Right renal cortex interstitium (tissue), 3 donors: Measurements from ENCODE around the gene FYN. TPM values are rescaled to one million over a fixed set of nuclear protein-coding genes. Genes with fewer than 3 reads are reported as not detected.
"Not testable (repeated sequence)": the region's sequence is repeated elsewhere in the genome, so short reads cannot be mapped to it uniquely, and the experiment has no call there.

Source experiments
- DNase-seq, 3 donors: peaks; one replicate each; pipeline ENCODE4 v3.0.0-alpha.2; 2013; ENCODE audit warnings: low read depth in 3 of 3, low spot score in 2 of 3
- polyA plus RNA-seq, 3 donors: library from polyadenylated mRNA; unstranded; fragments of 120-200 nt; gene quantifications; one replicate each; pipeline ENCODE4 v1.2.1, GENCODE V29; 2013; ENCODE audit not compliant: insufficient read length in 3 of 3

Gene FYN
- polyA plus RNA-seq, 3 donors = 162 to 190 (median 187) TPM

- DNase-seq = no peak
Measured at GRCh38 chr6:111795558-111795957, 77.7 kb downstream of the FYN start.

- no peak for DNase-seq
Measured at GRCh38 chr6:111794727-111795452, 78.4 kb downstream of the FYN start.

GRCh38 chr6:111794300-111794699 lies 79.0 kb downstream of the FYN start:
- DNase-seq = no peak

GRCh38 chr6:111793711-111794111 lies 79.5 kb downstream of the FYN start:
- DNase-seq = no peak

- DNase-seq = no peak
Measured at GRCh38 chr6:111792914-111793700, 80.1 kb downstream of the FYN start.

GRCh38 chr6:111792241-111792640 lies 81.0 kb downstream of the FYN start:
- DNase-seq = no peak

GRCh38 chr6:111791415-111791814 lies 81.8 kb downstream of the FYN start:
- DNase-seq = no peak

GRCh38 chr6:111789598-111789997 lies 83.7 kb downstream of the FYN start:
- DNase-seq = no peak

GRCh38 chr6:111788379-111789276 lies 84.6 kb downstream of the FYN start:
- DNase-seq = peak in 2 of 3 donors; percentile 48 to 63

- DNase-seq = not testable (repeated sequence)
Measured at GRCh38 chr6:111786151-111786550, 87.1 kb downstream of the FYN start.

GRCh38 chr6:111784433-111784832 lies 88.8 kb downstream of the FYN start:
- DNase-seq = no peak

- DNase-seq = no peak
Measured at GRCh38 chr6:111782887-111783466, 90.3 kb downstream of the FYN start.

GRCh38 chr6:111782192-111782809 lies 91.0 kb downstream of the FYN start:
- DNase-seq = no peak

GRCh38 chr6:111781041-111781708 lies 92.1 kb downstream of the FYN start:
- DNase-seq = no peak

GRCh38 chr6:111780393-111780792 lies 92.9 kb downstream of the FYN start:
- DNase-seq = no peak

- DNase-seq = no peak
Measured at GRCh38 chr6:111779660-111780059, 93.6 kb downstream of the FYN start.

GRCh38 chr6:111779031-111779430 lies 94.2 kb downstream of the FYN start:
- DNase-seq = no peak

GRCh38 chr6:111777357-111777756 lies 95.9 kb downstream of the FYN start:
- DNase-seq = no peak
